Adrenal gland (tissue), 5 donors: ENCODE results near the gene TBC1D1.

ENCODE experiments used
- CTCF ChIP-seq, 6 experiments: fragments of 450-650 bp in 4 of 6; fragments of 200-600 bp in 2 of 6; sonication (generic) in 1 of 6; IDR thresholded peaks; 1 replicate in 5 of 6; 2 replicates in 1 of 6; pipeline versions ENCODE4 v1.5.1 to v1.8.0; 2016 to 2021; ENCODE audit warnings: antibody characterized with exemption in 6 of 6, mild to moderate bottlenecking in 2 of 6, moderate library complexity in 1 of 6
- POLR2A ChIP-seq, 2 donors: fragments of 450-650 bp; IDR thresholded peaks; one replicate each; pipeline ENCODE4 v1.6.1; 2017; ENCODE audit warnings: antibody characterized with exemption in 2 of 2, mild to moderate bottlenecking in 2 of 2, moderate library complexity in 1 of 2
- donor health status: DM: no; HTN: no; CAD: no.

- TF ChIP-seq CTCF (IDR thresholded peaks at IDR 0.05): no peak
- TF ChIP-seq POLR2A (IDR thresholded peaks at IDR 0.05): no peak
Measured at GRCh38 chr4:38109370-38109769, 218.5 kb downstream of the TBC1D1 start.
